HG03558 (cell line): Measurements from ENCODE around the gene PSMC1.

Source experiments
- ATAC-seq: cut with Tn5 transposase; IDR thresholded peaks from one replicate; pipeline ENCODE4 v1.9.1; 2021; ENCODE audit warnings: moderate number of reproducible peaks; ENCODE audit not compliant: unreplicated experiment; ENCODE audit errors: extremely low read depth

Gene PSMC1

GRCh38 chr14:90299408-90299807 lies 43.1 kb downstream of the PSMC1 start:
- ATAC-seq: no peak

GRCh38 chr14:90300611-90301047 lies 44.3 kb downstream of the PSMC1 start:
- ATAC-seq: no peak

- ATAC-seq: no peak
Measured at GRCh38 chr14:90301122-90301521, 44.8 kb downstream of the PSMC1 start.

GRCh38 chr14:90301668-90302090 lies 45.3 kb downstream of the PSMC1 start:
- ATAC-seq: no peak

- no peak for ATAC-seq
Measured at GRCh38 chr14:90302529-90303303, 46.4 kb downstream of the PSMC1 start.

- no peak for ATAC-seq
Measured at GRCh38 chr14:90303473-90303872, 47.1 kb downstream of the PSMC1 start.

GRCh38 chr14:90304502-90304901 lies 48.1 kb downstream of the PSMC1 start:
- no peak for ATAC-seq

GRCh38 chr14:90305176-90305601 lies 48.8 kb downstream of the PSMC1 start:
- ATAC-seq: no peak

- no peak for ATAC-seq
Measured at GRCh38 chr14:90308561-90308960, 52.2 kb downstream of the PSMC1 start.

- ATAC-seq: no peak
Measured at GRCh38 chr14:90317286-90317685, 60.9 kb downstream of the PSMC1 start.

- ATAC-seq: no peak
Measured at GRCh38 chr14:90318016-90318415, 61.7 kb downstream of the PSMC1 start.

- ATAC-seq: no peak
Measured at GRCh38 chr14:90319173-90319572, 62.8 kb downstream of the PSMC1 start.

GRCh38 chr14:90319634-90320541 lies 63.5 kb downstream of the PSMC1 start:
- ATAC-seq: no peak

GRCh38 chr14:90321891-90322290 lies 65.5 kb downstream of the PSMC1 start:
- no peak for ATAC-seq
